ENCODE measurements around the gene YBEY. TPM values are rescaled to one million over a fixed set of nuclear protein-coding genes. Genes with fewer than 3 reads are reported as not detected.

Gene YBEY
- total RNA-seq, 2 experiments from 2014 or later = 9.9 to 11.0 TPM

GRCh38 chr21:46248827-46249226 lies 37.3 kb upstream of the YBEY start:
- Mint-ChIP-seq H3K4me1 (ENCODE audit: low read depth) (peaks cover 19% of the 10 kb centered on the region), H3K4me3 (no peak overlapping the region), H3K27ac (no peak overlapping the region), H3K27me3 (ENCODE audit: low read depth) (no peaks in the 10 kb centered on the region), H3K9me3 (no peaks in the 10 kb centered on the region), H3K36me3 (ENCODE audit: low read depth) (peaks cover 42% of the 10 kb centered on the region)
- CTCF ChIA-PET = interaction anchor here (0.6 kb wide), 1 partner anchor 47 kb away, joined by 3 read pairs; no protein-coding TSS in a partner anchor
- intact Hi-C loops (cut with micrococcal nuclease) = no loop called here
- no peak for DNase-seq

DNA sequence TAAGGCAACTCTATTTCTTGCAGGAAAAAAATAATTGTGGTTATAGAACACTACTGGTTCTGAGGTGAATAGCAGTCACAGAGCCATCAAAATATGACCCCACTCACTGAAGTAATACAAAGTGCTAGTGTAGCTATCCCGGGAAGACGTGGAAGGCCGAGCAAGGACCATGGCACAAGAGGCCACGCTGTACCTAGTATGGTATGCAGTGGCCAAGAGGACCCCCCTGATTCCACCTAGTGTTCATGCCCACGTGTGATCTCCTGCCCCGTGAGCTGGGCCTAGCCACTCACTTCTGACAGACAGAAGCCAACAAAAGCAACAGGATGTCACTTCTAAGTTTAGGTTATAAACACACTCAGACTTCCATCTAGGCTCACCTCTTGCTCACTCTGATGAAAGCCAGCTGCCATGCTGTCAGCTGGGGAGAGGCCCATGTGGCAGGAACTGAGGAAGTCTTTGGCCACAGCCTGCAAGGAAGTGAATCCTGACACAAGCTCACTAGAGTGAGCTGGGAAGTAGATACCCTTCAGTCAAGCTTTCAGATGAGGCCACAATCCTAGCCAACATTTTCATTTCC lies 35.9 kb upstream of the YBEY start:
- H3K36me3 Mint-ChIP-seq (ENCODE audit: low read depth) = peaks cover 54% of the 10 kb centered on the region
- CTCF ChIA-PET = interaction anchor here (1.2 kb wide), 1 partner anchor 107 kb away, joined by 5 read pairs; no protein-coding TSS in a partner anchor
- H3K9me3 Mint-ChIP-seq = no peaks in the 10 kb centered on the region
- H3K4me3 Mint-ChIP-seq = no peak overlapping the region
- peaks cover 33% of the 10 kb centered on the region for H3K4me1 Mint-ChIP-seq (ENCODE audit: low read depth)
- intact Hi-C loops (cut with micrococcal nuclease) = no loop called here
- H3K27ac Mint-ChIP-seq = peak overlapping the region; percentile 51
- H3K27me3 Mint-ChIP-seq (ENCODE audit: low read depth) = no peaks in the 10 kb centered on the region
- DNase-seq = peak; percentile 28

DNA sequence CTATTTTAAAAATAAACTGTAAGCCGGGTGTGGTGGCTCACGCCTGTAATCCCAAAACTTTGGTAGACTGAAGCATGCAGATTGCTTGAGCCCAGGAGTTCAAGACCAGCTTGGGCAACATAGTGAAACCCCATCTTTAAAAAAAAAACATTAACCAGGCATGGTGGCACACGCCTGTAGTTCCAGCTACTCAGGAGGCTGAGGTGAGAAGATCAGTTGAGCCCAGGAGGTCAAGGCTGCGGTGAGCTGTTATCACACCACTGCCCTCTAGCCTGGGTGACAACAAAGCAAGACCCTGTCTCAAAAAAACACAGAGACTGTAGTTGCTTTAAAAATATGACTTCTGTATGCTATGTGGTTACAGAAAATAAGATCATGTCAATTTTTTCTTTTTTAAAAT lies 33.3 kb upstream of the YBEY start:
- intact Hi-C loops (cut with micrococcal nuclease) = loop anchor here (2.0 kb wide), 2 partner anchors 24 to 72 kb away; partner anchors contain the start of genes LSS and PCNT
- Mint-ChIP-seq H3K4me1 (ENCODE audit: low read depth) (peaks cover 34% of the 10 kb centered on the region), H3K27ac (peak overlapping the region; percentile 86), H3K9me3 (no peaks in the 10 kb centered on the region), H3K36me3 (ENCODE audit: low read depth) (peaks cover 58% of the 10 kb centered on the region), H3K27me3 (ENCODE audit: low read depth) (no peaks in the 10 kb centered on the region), H3K4me3 (no peak overlapping the region)
- DNase-seq = no peak
- CTCF ChIA-PET = interaction anchor here (0.9 to 2.5 kb wide), 3 partner anchors 11 to 110 kb away, joined by 3 to 10 read pairs (median 6); no protein-coding TSS in a partner anchor

GRCh38 chr21:46253610-46254124 lies 32.5 kb upstream of the YBEY start:
- H3K27me3 Mint-ChIP-seq (ENCODE audit: low read depth) = no peaks in the 10 kb centered on the region
- intact Hi-C loops (cut with micrococcal nuclease) = loop anchor here (2.0 kb wide), 2 partner anchors 25 to 71 kb away; partner anchors contain the start of genes LSS and PCNT
- H3K9me3 Mint-ChIP-seq = no peaks in the 10 kb centered on the region
- peak; percentile 82 for DNase-seq
- H3K4me1 Mint-ChIP-seq (ENCODE audit: low read depth) = peaks cover 34% of the 10 kb centered on the region
- peaks cover 60% of the 10 kb centered on the region for H3K36me3 Mint-ChIP-seq (ENCODE audit: low read depth)
- peak overlapping the region; percentile 86 for H3K27ac Mint-ChIP-seq
- H3K4me3 Mint-ChIP-seq = no peak overlapping the region
- CTCF ChIA-PET = interaction anchor here (1.3 to 2.5 kb wide), 3 partner anchors 12 to 111 kb away, joined by 3 to 10 read pairs (median 3); no protein-coding TSS in a partner anchor

GRCh38 chr21:46254208-46254975 lies 31.8 kb upstream of the YBEY start:
- H3K9me3 Mint-ChIP-seq = no peaks in the 10 kb centered on the region
- no peak for DNase-seq
- no peak overlapping the region for H3K4me3 Mint-ChIP-seq
- CTCF ChIA-PET = interaction anchor here (1.3 to 1.5 kb wide), 2 partner anchors 13 to 25 kb away, joined by 3 read pairs; no protein-coding TSS in a partner anchor
- no peaks in the 10 kb centered on the region for H3K27me3 Mint-ChIP-seq (ENCODE audit: low read depth)
- intact Hi-C loops (cut with micrococcal nuclease) = no loop called here
- peaks cover 60% of the 10 kb centered on the region for H3K36me3 Mint-ChIP-seq (ENCODE audit: low read depth)
- peaks cover 34% of the 10 kb centered on the region for H3K4me1 Mint-ChIP-seq (ENCODE audit: low read depth)
- peak overlapping the region; percentile 86 for H3K27ac Mint-ChIP-seq

GRCh38 chr21:46255166-46255565 lies 31.0 kb upstream of the YBEY start:
- no peaks in the 10 kb centered on the region for H3K9me3 Mint-ChIP-seq
- DNase-seq = no peak
- H3K4me1 Mint-ChIP-seq (ENCODE audit: low read depth) = peaks cover 33% of the 10 kb centered on the region
- no peaks in the 10 kb centered on the region for H3K27me3 Mint-ChIP-seq (ENCODE audit: low read depth)
- H3K36me3 Mint-ChIP-seq (ENCODE audit: low read depth) = peaks cover 56% of the 10 kb centered on the region
- peak overlapping the region; percentile 19 for H3K27ac Mint-ChIP-seq
- intact Hi-C loops (cut with micrococcal nuclease) = no loop called here
- CTCF ChIA-PET = no interaction called here
- no peak overlapping the region for H3K4me3 Mint-ChIP-seq

GRCh38 chr21:46255758-46256337 lies 30.3 kb upstream of the YBEY start:
- Mint-ChIP-seq H3K36me3 (ENCODE audit: low read depth) (peaks cover 52% of the 10 kb centered on the region), H3K4me3 (no peak overlapping the region), H3K27ac (no peak overlapping the region), H3K9me3 (no peaks in the 10 kb centered on the region), H3K27me3 (ENCODE audit: low read depth) (no peaks in the 10 kb centered on the region), H3K4me1 (ENCODE audit: low read depth) (peaks cover 26% of the 10 kb centered on the region)
- DNase-seq = no peak
- intact Hi-C loops (cut with micrococcal nuclease) = no loop called here
- CTCF ChIA-PET = no interaction called here

DNA sequence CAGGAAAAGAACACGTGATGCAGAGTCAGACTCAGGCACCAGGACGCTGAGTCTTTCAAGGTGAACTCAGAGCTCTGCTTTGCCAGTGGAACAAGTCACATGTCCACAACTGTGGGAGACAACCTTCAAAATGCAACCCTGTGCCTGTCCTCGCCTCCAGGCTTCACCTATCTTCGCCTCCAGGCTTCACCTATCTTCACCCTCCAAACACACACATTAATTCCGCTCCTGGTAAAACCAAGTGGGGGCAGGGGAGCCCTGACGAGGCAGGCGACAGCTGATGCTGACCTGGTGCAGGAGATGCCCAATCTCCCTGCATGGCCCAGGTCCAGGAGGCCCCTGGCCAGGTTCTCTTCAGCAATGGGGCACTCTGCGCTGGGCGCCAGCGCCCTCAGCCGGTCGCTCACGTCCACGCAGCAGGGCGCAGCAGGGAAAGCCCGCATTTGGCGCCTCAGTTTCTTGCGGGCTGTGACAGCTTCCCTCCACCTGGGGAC lies 29.6 kb upstream of the YBEY start:
- CTCF ChIA-PET = no interaction called here
- Mint-ChIP-seq H3K4me3 (no peak overlapping the region), H3K27ac (no peak overlapping the region), H3K4me1 (ENCODE audit: low read depth) (peaks cover 22% of the 10 kb centered on the region), H3K36me3 (ENCODE audit: low read depth) (peaks cover 55% of the 10 kb centered on the region), H3K9me3 (no peaks in the 10 kb centered on the region), H3K27me3 (ENCODE audit: low read depth) (no peaks in the 10 kb centered on the region)
- no peak for DNase-seq
- intact Hi-C loops (cut with micrococcal nuclease) = no loop called here

DNA sequence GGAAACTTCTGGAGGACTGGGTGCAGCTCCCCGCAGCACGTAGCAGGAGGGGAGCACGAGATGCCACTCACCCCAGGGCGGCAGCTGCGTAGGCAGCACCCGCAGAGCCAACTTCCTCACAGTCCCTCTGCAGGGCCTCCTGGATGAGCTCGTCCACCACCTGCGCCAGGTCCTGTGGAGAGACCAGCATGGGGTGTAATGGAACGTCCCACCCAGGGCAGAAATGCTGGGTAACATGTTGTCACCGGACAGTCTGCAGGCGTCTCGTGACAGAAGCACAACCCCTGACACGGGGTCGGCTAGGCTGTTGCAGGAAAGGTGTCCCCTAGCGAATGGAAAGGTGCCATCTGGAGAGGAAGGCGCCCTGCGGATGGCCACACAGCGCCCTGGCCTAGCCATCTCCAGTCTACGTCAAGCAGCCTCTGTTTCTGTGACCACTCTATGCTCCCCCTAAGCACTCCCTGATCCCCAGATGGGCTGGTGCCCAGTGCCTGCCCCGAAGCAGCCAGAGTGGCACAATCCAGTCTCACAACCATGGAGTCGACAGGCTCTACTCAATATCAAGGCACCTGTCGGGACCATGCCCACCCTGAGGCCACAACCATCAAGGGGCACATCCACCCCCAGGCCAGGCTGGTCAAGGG lies 22.0 kb upstream of the YBEY start:
- CTCF ChIA-PET = interaction anchor here (0.9 kb wide), 1 partner anchor 12 kb away, joined by 6 read pairs; no protein-coding TSS in a partner anchor
- Mint-ChIP-seq H3K27me3 (ENCODE audit: low read depth) (no peaks in the 10 kb centered on the region), H3K4me3 (no peak overlapping the region), H3K36me3 (ENCODE audit: low read depth) (peaks cover 29% of the 10 kb centered on the region), H3K9me3 (no peaks in the 10 kb centered on the region), H3K4me1 (ENCODE audit: low read depth) (no peaks in the 10 kb centered on the region), H3K27ac (no peak overlapping the region)
- intact Hi-C loops (cut with micrococcal nuclease) = no loop called here
- DNase-seq = no peak

DNA sequence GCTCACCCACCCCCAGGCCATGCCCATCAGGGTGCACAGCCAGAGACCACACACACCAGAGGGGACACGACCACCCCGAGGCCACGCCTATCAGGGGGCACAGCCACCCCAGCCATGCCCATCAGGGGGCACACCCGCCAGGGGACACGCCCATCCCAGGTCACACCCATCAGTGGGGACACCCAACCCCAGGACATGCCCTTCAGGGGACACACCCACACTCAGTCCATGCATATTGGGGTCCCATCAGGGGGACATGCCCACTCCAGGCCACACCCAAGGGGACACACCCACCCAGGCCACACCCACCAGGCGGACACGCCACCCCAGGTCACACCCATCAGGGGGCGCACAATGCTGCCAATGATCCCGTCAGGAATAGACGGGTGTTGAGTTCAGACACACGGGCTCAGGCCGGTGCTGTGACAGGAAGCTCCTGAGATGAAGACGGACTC lies 21.4 kb upstream of the YBEY start:
- Mint-ChIP-seq H3K36me3 (ENCODE audit: low read depth) (peaks cover 30% of the 10 kb centered on the region), H3K9me3 (no peaks in the 10 kb centered on the region), H3K27me3 (ENCODE audit: low read depth) (no peaks in the 10 kb centered on the region), H3K27ac (no peak overlapping the region), H3K4me3 (no peak overlapping the region), H3K4me1 (ENCODE audit: low read depth) (no peaks in the 10 kb centered on the region)
- no peak for DNase-seq
- intact Hi-C loops (cut with micrococcal nuclease) = no loop called here
- CTCF ChIA-PET = no interaction called here

DNA sequence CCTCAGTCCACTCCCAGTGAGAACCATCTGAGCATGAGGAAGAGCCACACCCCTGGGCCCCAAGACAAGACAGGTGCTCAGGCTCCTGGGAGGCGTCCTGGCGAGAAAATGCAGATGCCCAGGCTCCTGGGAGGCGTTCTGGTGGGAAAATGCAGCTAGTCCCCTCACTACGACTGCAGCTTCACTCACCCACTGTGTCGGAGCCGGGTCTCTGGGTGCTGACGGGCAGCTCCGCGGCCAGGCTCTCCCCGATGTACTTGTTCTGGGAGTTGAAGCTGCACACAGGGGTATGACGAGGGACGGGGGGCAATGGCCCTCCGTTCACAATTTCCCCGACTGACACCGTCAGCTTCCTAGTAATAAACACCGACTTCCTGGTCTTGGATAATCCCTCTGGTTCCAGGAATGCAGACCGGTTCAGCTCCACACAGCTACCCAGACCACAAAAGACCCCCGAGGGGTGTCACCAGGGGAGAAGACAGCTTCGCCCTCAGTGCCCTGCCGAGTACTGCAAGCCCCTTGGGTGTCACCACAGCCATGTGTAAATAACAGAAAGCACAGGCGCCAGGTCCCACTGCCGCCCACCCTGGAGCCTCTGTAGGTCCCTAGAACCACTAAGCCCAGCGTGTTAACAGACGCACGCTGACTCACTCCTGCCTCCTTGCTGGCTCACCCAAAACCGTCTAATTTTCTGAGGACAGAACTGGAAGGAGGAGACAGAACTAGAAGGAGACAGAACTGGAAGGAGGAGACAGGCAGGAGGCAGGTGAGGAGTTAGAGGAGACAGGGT lies 20.2 kb upstream of the YBEY start:
- no peaks in the 10 kb centered on the region for H3K9me3 Mint-ChIP-seq
- CTCF ChIA-PET = no interaction called here
- H3K4me3 Mint-ChIP-seq = no peak overlapping the region
- peaks cover 32% of the 10 kb centered on the region for H3K36me3 Mint-ChIP-seq (ENCODE audit: low read depth)
- intact Hi-C loops (cut with micrococcal nuclease) = no loop called here
- no peak for DNase-seq
- no peak overlapping the region for H3K27ac Mint-ChIP-seq
- H3K27me3 Mint-ChIP-seq (ENCODE audit: low read depth) = no peaks in the 10 kb centered on the region
- no peaks in the 10 kb centered on the region for H3K4me1 Mint-ChIP-seq (ENCODE audit: low read depth)

Measured in activated naive CD4-positive, alpha-beta T cell treated with anti-CD3 and anti-CD28 coated beads for 36 hours (primary cell).